IMR-90 (cell line): ENCODE measurements around the gene AGBL3. TPM values are rescaled to one million over a fixed set of nuclear protein-coding genes. Genes with fewer than 3 reads are reported as not detected.

Source experiments
- ATAC-seq: fragments of 200-7000 bp; cut with Tn5 transposase; 2 replicates; pipeline ENCODE4 v1.9.1; 2020; ENCODE audit warnings: low read depth, mild to moderate bottlenecking, moderate library complexity
- BruUV-seq: library from RNA; stranded (reverse); fragments of 400-500 nt; replicated peaks from 2 replicates; lab custom pipeline; 2021; lab: Mats Ljungman, UMichigan
- CTCF ChIA-PET: fragments of 300-600 bp; formaldehyde crosslinking; extraction: SDS; loops from one replicate; lab custom pipeline; 2021; ENCODE audit warnings: antibody characterized with exemption; lab: Yijun Ruan, JAX
- POLR2A ChIA-PET: fragments of 300-600 bp; sonication (Branson Sonifier 250); formaldehyde crosslinking; loops from one replicate; lab custom pipeline; 2022; ENCODE audit warnings: antibody characterized with exemption; ENCODE audit not compliant: unreplicated experiment; lab: Charles Lee
- DNase-seq: peaks from one replicate; pipeline ENCODE4 v3.0.0; 2013
- H2AFZ ChIP-seq: replicated peaks from 2 replicates; pipeline ENCODE3; 2013; ENCODE audit warnings: low read length, mild to moderate bottlenecking; ENCODE audit not compliant: poor library complexity
- H2AK5ac ChIP-seq: 2 replicates; pipeline ENCODE4 v1.6.1; 2013; ENCODE audit warnings: low read depth, low read length, inconsistent platforms
- H2AK9ac ChIP-seq: replicated peaks from 2 replicates; pipeline ENCODE3; 2013; ENCODE audit warnings: mild to moderate bottlenecking, low read depth, low read length, moderate library complexity; ENCODE audit not compliant: poor library complexity
- H2BK120ac ChIP-seq: 2 replicates; pipeline ENCODE4 v1.6.1; 2013; ENCODE audit warnings: low read depth, low read length, inconsistent platforms
- H2BK15ac ChIP-seq: 3 replicates; pipeline ENCODE4 v1.6.1; 2013; ENCODE audit warnings: low read depth, low read length, inconsistent platforms
- H2BK20ac ChIP-seq: 2 replicates; pipeline ENCODE4 v1.6.1; 2013; ENCODE audit warnings: low read depth, mild to moderate bottlenecking, inconsistent platforms, low read length, moderate library complexity
- H2BK5ac ChIP-seq: 2 replicates; pipeline ENCODE4 v1.6.1; 2013; ENCODE audit warnings: mild to moderate bottlenecking, low read depth, low read length, inconsistent platforms; ENCODE audit not compliant: poor library complexity, severe bottlenecking
- H3K14ac ChIP-seq: replicated peaks from 2 replicates; pipeline ENCODE4 v1.6.1; 2013; ENCODE audit warnings: low read depth, low read length, inconsistent platforms
- H3K18ac ChIP-seq: 2 replicates; pipeline ENCODE4 v1.6.1; 2013; ENCODE audit warnings: low read depth, low read length, control low read depth
- H3K23ac ChIP-seq: 2 replicates; pipeline ENCODE4 v1.6.1; 2013; ENCODE audit warnings: low read depth, low read length, inconsistent platforms
- H3K27ac ChIP-seq: 2 replicates; pipeline ENCODE4 v1.5.1; 2013; ENCODE audit warnings: mild to moderate bottlenecking, control low read depth, low read length; ENCODE audit not compliant: insufficient read depth
- H3K27me3 ChIP-seq: 2 replicates; pipeline ENCODE4 v1.6.1; 2013; ENCODE audit warnings: low read length; ENCODE audit not compliant: control insufficient read depth, insufficient read depth
- H3K36me3 ChIP-seq: 2 replicates; pipeline ENCODE4 v1.6.1; 2013; ENCODE audit warnings: low read length, mixed read lengths; ENCODE audit not compliant: control insufficient read depth, insufficient read depth
- H3K4ac ChIP-seq: 2 replicates; pipeline ENCODE4 v1.6.1; 2013; ENCODE audit warnings: low read depth, low read length, inconsistent platforms
- H3K4me1 ChIP-seq: 2 replicates; pipeline ENCODE4 v1.6.1; 2013; ENCODE audit warnings: low read length, mixed read lengths; ENCODE audit not compliant: control insufficient read depth, insufficient read depth
- H3K4me2 ChIP-seq: 2 replicates; pipeline ENCODE4 v1.6.1; 2013; ENCODE audit warnings: low read depth, mild to moderate bottlenecking, control low read depth, low read length, moderate library complexity
- H3K4me3 ChIP-seq: 2 replicates; pipeline ENCODE4 v1.5.1; 2013; ENCODE audit warnings: low read depth, mild to moderate bottlenecking, control low read depth, low read length, moderate library complexity; ENCODE audit not compliant: insufficient read depth
- H3K56ac ChIP-seq: 2 replicates; pipeline ENCODE4 v1.6.1; 2013; ENCODE audit warnings: low read length, inconsistent platforms; ENCODE audit not compliant: insufficient read depth; ENCODE audit errors: extremely low read depth
- H3K79me1 ChIP-seq, 2 experiments: 2 replicates each; pipeline ENCODE4 v1.6.1; 2013; ENCODE audit warnings: low read length in 2 of 2, inconsistent platforms in 1 of 2, low read depth in 1 of 2
- H3K9ac ChIP-seq: 2 replicates; pipeline ENCODE4 v1.6.1; 2013; ENCODE audit warnings: low read depth, low read length, control low read depth
- H3K9me1 ChIP-seq: 2 replicates; pipeline ENCODE4 v1.6.1; 2013; ENCODE audit warnings: low read length, inconsistent platforms; ENCODE audit not compliant: insufficient read depth
- H3K9me3 ChIP-seq: 2 replicates; pipeline ENCODE4 v1.6.1; 2013; ENCODE audit warnings: low read length; ENCODE audit not compliant: control insufficient read depth, insufficient read depth
- H4K20me1 ChIP-seq: 2 replicates; pipeline ENCODE4 v1.6.1; 2013; ENCODE audit warnings: low read length, inconsistent platforms; ENCODE audit not compliant: insufficient read depth
- H4K5ac ChIP-seq: 2 replicates; pipeline ENCODE4 v1.6.1; 2013; ENCODE audit warnings: mild to moderate bottlenecking, low read depth, low read length, control low read depth
- H4K8ac ChIP-seq, 2 experiments: 2 replicates each; pipeline ENCODE4 v1.6.1; 2013; ENCODE audit warnings: low read depth in 2 of 2, low read length in 2 of 2, control low read depth in 1 of 2, inconsistent platforms in 1 of 2
- H4K91ac ChIP-seq: 2 replicates; pipeline ENCODE4 v1.6.1; 2013; ENCODE audit warnings: low read depth, low read length, inconsistent platforms; ENCODE audit not compliant: insufficient read depth
- BHLHE40 ChIP-seq: fragments of 150-350 bp; IDR thresholded peaks from 2 replicates; pipeline ENCODE4 v1.6.1; 2016; ENCODE audit warnings: mild to moderate bottlenecking, low read depth, low read length
- CEBPB ChIP-seq: IDR thresholded peaks from 2 replicates; pipeline ENCODE4 v1.6.1; 2012; ENCODE audit warnings: low read depth, low read length, improper control_type of control experiment
- CHD1 ChIP-seq: IDR thresholded peaks from 2 replicates; pipeline ENCODE4 v1.6.1; 2012; ENCODE audit warnings: low read depth, low read length, improper control_type of control experiment
- CTCF ChIP-seq: conservative IDR thresholded peaks from 2 replicates; pipeline ENCODE4 v1.5.1; 2012; ENCODE audit warnings: mild to moderate bottlenecking, low read depth, low read length, improper control_type of control experiment
- ELK1 ChIP-seq: fragments of 150-350 bp; IDR thresholded peaks from 2 replicates; pipeline ENCODE4 v1.6.1; 2016; ENCODE audit warnings: low read depth, mild to moderate bottlenecking, low read length, moderate library complexity, borderline replicate concordance
- FOS ChIP-seq: fragments of 150-350 bp; IDR thresholded peaks from 2 replicates; pipeline ENCODE4 v1.6.1; 2016; ENCODE audit warnings: low read depth, low read length
- MAFK ChIP-seq: IDR thresholded peaks from 2 replicates; pipeline ENCODE4 v1.6.1; 2012; ENCODE audit warnings: low read depth, low read length, improper control_type of control experiment
- MAZ ChIP-seq: IDR thresholded peaks from 2 replicates; pipeline ENCODE4 v1.6.1; 2012; ENCODE audit warnings: low read depth, mild to moderate bottlenecking, low read length, improper control_type of control experiment, moderate library complexity, borderline replicate concordance
- MXI1 ChIP-seq: IDR thresholded peaks from 2 replicates; pipeline ENCODE4 v1.6.1; 2012; ENCODE audit warnings: low read depth, mild to moderate bottlenecking, low read length, moderate library complexity, borderline replicate concordance
- RAD21 ChIP-seq: IDR thresholded peaks from 2 replicates; pipeline ENCODE4 v1.6.1; 2012; ENCODE audit warnings: low read length, improper control_type of control experiment
- RCOR1 ChIP-seq: IDR thresholded peaks from 2 replicates; pipeline ENCODE4 v1.6.1; 2012; ENCODE audit warnings: mild to moderate bottlenecking, low read length, improper control_type of control experiment; ENCODE audit not compliant: insufficient replicate concordance
- RFX5 ChIP-seq: IDR thresholded peaks from 2 replicates; pipeline ENCODE4 v1.8.0; 2012; ENCODE audit warnings: low read depth, mild to moderate bottlenecking, low read length, moderate library complexity
- SMC3 ChIP-seq: fragments of 150-350 bp; IDR thresholded peaks from 2 replicates; pipeline ENCODE4 v1.6.1; 2016; ENCODE audit warnings: low read depth, mild to moderate bottlenecking, antibody characterized with exemption, low read length, moderate library complexity
- USF2 ChIP-seq: fragments of 150-350 bp; IDR thresholded peaks from 2 replicates; pipeline ENCODE4 v1.6.1; 2017; ENCODE audit warnings: mild to moderate bottlenecking, antibody characterized with exemption, low read length, low read depth
- WGBS, 2 experiments: methylation state at CpG; one replicate each; pipeline versions ENCODE4 v1.1.5 to v1.1.7; 2013; ENCODE audit warnings: missing lambda C conversion rate in 2 of 2; ENCODE audit not compliant: insufficient read length in 1 of 2; ENCODE audit errors: extremely low coverage in 2 of 2; 5-methylcytosine and 5-hydroxymethylcytosine counted together
- dilution Hi-C: fragments of 300-500 bp; cut with HindIII; formaldehyde crosslinking; loops from one replicate; pipeline ENCODE4 v1.14.3; 2018; ENCODE audit warnings: low sequenced_read_pairs; ENCODE audit not compliant: unreplicated experiment
- in situ Hi-C: fragments of 300-500 bp; cut with MboI; formaldehyde crosslinking; loops from 3 replicates; pipeline ENCODE4 v1.14.3; 2019; ENCODE audit warnings: low sequenced_read_pairs, inconsistent platforms, mixed read lengths
- intact Hi-C: fragments of 100-400 bp; cut with micrococcal nuclease; formaldehyde crosslinking; loops from 2 replicates; pipeline ENCODE4 v1.10.0; 2022
- polyA plus RNA-seq, 3 experiments: library from polyadenylated mRNA; depleted of rRNA; stranded (reverse); fragments of >200 nt; gene quantifications; 2 replicates each; pipeline ENCODE4 v1.2.3, GENCODE V29; 2012; ENCODE audit warnings: low replicate concordance in 1 of 3
- total RNA-seq: library from RNA; depleted of rRNA; stranded (reverse); fragments of >200 nt; gene quantifications from 2 replicates; pipeline ENCODE4 v1.2.3, GENCODE V29; 2012

AGBL3 gene
- total and polyA plus RNA-seq, 2 of the 4 experiments (the other 2 are of a cell fraction): 0.18 to 0.65 TPM

GRCh38 chr7:134959810-134960209, 26.5 kb upstream of the AGBL3 start:
- WGBS, 2 experiments: no CpG with 5 or more reads among the region's 5 CpGs
- intact Hi-C loops: no loop called here

More at GRCh38 chr7:134959810-134960209, 26.5 kb upstream of the AGBL3 start:
- H2BK20ac ChIP-seq: no peak overlapping the region
- no peaks in the 10 kb centered on the region for H3K4me1 ChIP-seq
- H3K4me3 ChIP-seq: no peak overlapping the region
- DNase-seq (no peak), ATAC-seq (no peak)
- TF ChIP-seq FOS (no peak), MAFK (no peak), MXI1 (no peak), USF2 (no peak), MAZ (no peak), RAD21 (no peak), RFX5 (no peak), CEBPB (no peak), ELK1 (no peak), BHLHE40 (no peak), RCOR1 (no peak), SMC3 (no peak), CHD1 (no peak), CTCF (no peak)
- peaks cover 9 to 27% of the 10 kb centered on the region in 2 experiments for H3K79me1 ChIP-seq
- H3K9me3 ChIP-seq: no peaks in the 10 kb centered on the region
- H3K56ac ChIP-seq: no peak overlapping the region
- H3K36me3 ChIP-seq: peaks cover 58% of the 10 kb centered on the region
- no peak overlapping the region for H2AK5ac ChIP-seq
- H3K4me2 ChIP-seq: no peak overlapping the region
- dilution Hi-C loops (no loop called here), in situ Hi-C loops (no loop called here)
- no peak overlapping the region for H3K14ac ChIP-seq
- no peak overlapping the region for H3K18ac ChIP-seq
- H3K4ac ChIP-seq: no peak overlapping the region
- H3K27ac ChIP-seq: no peak overlapping the region
- H2AFZ ChIP-seq: no peak overlapping the region
- H2BK5ac ChIP-seq: no peak overlapping the region
- ChIA-PET POLR2A (no interaction called here), CTCF (interaction anchor here (0.7 kb wide), 1 partner anchor 196 kb away, joined by 3 read pairs; no protein-coding TSS in a partner anchor)
- no peak overlapping the region for H4K8ac ChIP-seq
- no peak overlapping the region for H4K5ac ChIP-seq
- peaks cover 6% of the 10 kb centered on the region; the same call in 1 of the 2 replicates for H4K20me1 ChIP-seq
- H4K91ac ChIP-seq: no peak overlapping the region
- H2BK120ac ChIP-seq: no peak overlapping the region
- no peak overlapping the region for H3K9ac ChIP-seq
- BruUV-seq: no TSS peak
- no peak overlapping the region for H3K23ac ChIP-seq
- H3K27me3 ChIP-seq: no peaks in the 10 kb centered on the region
- no peaks in the 10 kb centered on the region; the same call in 1 of the 2 replicates for H3K9me1 ChIP-seq
- no peak overlapping the region for H2AK9ac ChIP-seq
- H2BK15ac ChIP-seq: no peak overlapping the region
